Measurements from ENCODE around the gene BAZ2B. TPM values are rescaled to one million over a fixed set of nuclear protein-coding genes. Genes with fewer than 3 reads are reported as not detected.

The BAZ2B gene
- total RNA-seq, 1 experiment from 2014 or later = 54.9 TPM

DNA sequence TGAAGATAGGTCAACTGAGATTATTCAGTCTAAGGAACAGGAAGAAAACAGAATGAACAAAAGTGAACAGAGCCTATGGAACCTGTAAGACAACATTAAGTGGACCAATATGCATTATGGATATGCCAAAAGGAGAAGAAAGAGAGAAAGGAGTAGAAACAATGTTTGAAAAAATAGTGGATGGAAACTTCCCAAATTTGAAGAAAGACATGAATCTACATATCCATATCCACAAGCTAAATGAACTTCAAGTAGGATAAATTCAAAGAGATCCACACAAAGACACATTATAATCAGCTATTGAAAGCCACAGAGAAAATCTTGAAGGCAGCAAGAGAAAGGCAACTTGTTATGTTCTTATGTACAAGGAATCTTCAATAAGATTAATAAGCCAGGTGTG lies 74.2 kb downstream of the BAZ2B start:
- no peak overlapping the region for H3T11ph ChIP-seq (ENCODE audit: low read length)
- H3K79me2 ChIP-seq (ENCODE audit: insufficient read depth, low read length) = no peaks in the 10 kb centered on the region
- no peak overlapping the region for H3K14ac ChIP-seq (ENCODE audit: insufficient read depth, low read length)
- no peak overlapping the region for H4K8ac ChIP-seq (replicated peaks; ENCODE audit: insufficient read length, low read depth, low read length)
- H2BK12ac ChIP-seq (ENCODE audit: insufficient read length, low read depth, low read length) = no peak overlapping the region
- Mint-ChIP-seq H3K4me3 (no peak overlapping the region), H3K9me3 (peaks cover 0 to 3% of the 10 kb centered on the region in 2 experiments; a peak in 2 of 5 replicates), H3K27ac (no peak overlapping the region), H3K36me3 (ENCODE audit: insufficient read depth in 1 of 3, low read depth in 3 of 3) (peaks cover 12 to 24% (median 17%) of the 10 kb centered on the region in 3 experiments), H3K27me3 (ENCODE audit: low read depth) (no peaks in the 10 kb centered on the region), H3K4me1 (peaks cover 4 to 11% of the 10 kb centered on the region in 2 experiments)
- no peaks in the 10 kb centered on the region for H3K79me1 ChIP-seq (ENCODE audit: insufficient read depth, low read depth, low read length, poor library complexity, severe bottlenecking)
- no peak overlapping the region for H3K27ac ChIP-seq (ENCODE audit: insufficient read length, low read depth, low read length)
- H3K27me3 ChIP-seq (ENCODE audit: insufficient read depth, low read length) = no peaks in the 10 kb centered on the region
- no peak overlapping the region for H3K18ac ChIP-seq (ENCODE audit: insufficient read length, low read depth, low read length)
- TF ChIP-seq, protein P1, sequence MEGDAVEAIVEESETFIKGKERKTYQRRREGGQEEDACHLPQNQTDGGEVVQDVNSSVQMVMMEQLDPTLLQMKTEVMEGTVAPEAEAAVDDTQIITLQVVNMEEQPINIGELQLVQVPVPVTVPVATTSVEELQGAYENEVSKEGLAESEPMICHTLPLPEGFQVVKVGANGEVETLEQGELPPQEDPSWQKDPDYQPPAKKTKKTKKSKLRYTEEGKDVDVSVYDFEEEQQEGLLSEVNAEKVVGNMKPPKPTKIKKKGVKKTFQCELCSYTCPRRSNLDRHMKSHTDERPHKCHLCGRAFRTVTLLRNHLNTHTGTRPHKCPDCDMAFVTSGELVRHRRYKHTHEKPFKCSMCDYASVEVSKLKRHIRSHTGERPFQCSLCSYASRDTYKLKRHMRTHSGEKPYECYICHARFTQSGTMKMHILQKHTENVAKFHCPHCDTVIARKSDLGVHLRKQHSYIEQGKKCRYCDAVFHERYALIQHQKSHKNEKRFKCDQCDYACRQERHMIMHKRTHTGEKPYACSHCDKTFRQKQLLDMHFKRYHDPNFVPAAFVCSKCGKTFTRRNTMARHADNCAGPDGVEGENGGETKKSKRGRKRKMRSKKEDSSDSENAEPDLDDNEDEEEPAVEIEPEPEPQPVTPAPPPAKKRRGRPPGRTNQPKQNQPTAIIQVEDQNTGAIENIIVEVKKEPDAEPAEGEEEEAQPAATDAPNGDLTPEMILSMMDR (conservative IDR thresholded peaks at IDR 0.05) = no peak
- no peaks in the 10 kb centered on the region for H3K23me2 ChIP-seq (ENCODE audit: insufficient read length, low read depth, low read length, poor library complexity, severe bottlenecking)
- H2BK5ac ChIP-seq (ENCODE audit: insufficient read length, low read length) = no peak overlapping the region
- no peak overlapping the region for H2AK5ac ChIP-seq (ENCODE audit: insufficient read length, low read length)
- H4K20me1 ChIP-seq (ENCODE audit: control insufficient read depth, insufficient read depth, insufficient read length) = no peaks in the 10 kb centered on the region
- H3K4me1 ChIP-seq (ENCODE audit: insufficient read depth, low read length) = no peaks in the 10 kb centered on the region; the same call in 1 of the 2 replicates
- H2BK15ac ChIP-seq (ENCODE audit: low read depth, low read length) = no peak overlapping the region
- H3K23ac ChIP-seq (ENCODE audit: insufficient read length, low read depth, low read length) = no peak overlapping the region
- H4K5ac ChIP-seq (ENCODE audit: insufficient read length, low read depth, low read length) = no peak overlapping the region
- H4K91ac ChIP-seq (ENCODE audit: insufficient read length, low read depth, low read length) = no peak overlapping the region
- H2BK20ac ChIP-seq (ENCODE audit: low read depth, low read length, poor library complexity, severe bottlenecking) = no peak overlapping the region
- no peak overlapping the region for H3K56ac ChIP-seq (ENCODE audit: insufficient read length, low read depth, low read length)
- no peak overlapping the region for H3K4me2 ChIP-seq (ENCODE audit: insufficient read depth, insufficient read length, low read length)
- DNase-seq = no peak
- no peak overlapping the region for H3K4ac ChIP-seq (ENCODE audit: low read depth, low read length)
- no peak overlapping the region for H3K9ac ChIP-seq (ENCODE audit: extremely low read depth, insufficient read length, low read length)
- H2BK120ac ChIP-seq (ENCODE audit: low read depth, low read length, poor library complexity, severe bottlenecking) = no peak overlapping the region
- H3K9me3 ChIP-seq (ENCODE audit: control insufficient read depth, low read depth, low read length) = no peaks in the 10 kb centered on the region
- H2AFZ ChIP-seq (ENCODE audit: low read length) = no peak overlapping the region

All from H9 (cell line).